Activated CD4-positive, CD25-positive, alpha-beta regulatory T cell treated with anti-CD3 and anti-CD28 coated beads, Interleukin-2, amount 50 U/mL, for 72 hours (primary cell): ENCODE measurements around the gene PABPN1.

Experiments
- DNase-seq: peaks from one replicate; pipeline ENCODE4 v3.0.0; 2021

PABPN1 gene

DNA sequence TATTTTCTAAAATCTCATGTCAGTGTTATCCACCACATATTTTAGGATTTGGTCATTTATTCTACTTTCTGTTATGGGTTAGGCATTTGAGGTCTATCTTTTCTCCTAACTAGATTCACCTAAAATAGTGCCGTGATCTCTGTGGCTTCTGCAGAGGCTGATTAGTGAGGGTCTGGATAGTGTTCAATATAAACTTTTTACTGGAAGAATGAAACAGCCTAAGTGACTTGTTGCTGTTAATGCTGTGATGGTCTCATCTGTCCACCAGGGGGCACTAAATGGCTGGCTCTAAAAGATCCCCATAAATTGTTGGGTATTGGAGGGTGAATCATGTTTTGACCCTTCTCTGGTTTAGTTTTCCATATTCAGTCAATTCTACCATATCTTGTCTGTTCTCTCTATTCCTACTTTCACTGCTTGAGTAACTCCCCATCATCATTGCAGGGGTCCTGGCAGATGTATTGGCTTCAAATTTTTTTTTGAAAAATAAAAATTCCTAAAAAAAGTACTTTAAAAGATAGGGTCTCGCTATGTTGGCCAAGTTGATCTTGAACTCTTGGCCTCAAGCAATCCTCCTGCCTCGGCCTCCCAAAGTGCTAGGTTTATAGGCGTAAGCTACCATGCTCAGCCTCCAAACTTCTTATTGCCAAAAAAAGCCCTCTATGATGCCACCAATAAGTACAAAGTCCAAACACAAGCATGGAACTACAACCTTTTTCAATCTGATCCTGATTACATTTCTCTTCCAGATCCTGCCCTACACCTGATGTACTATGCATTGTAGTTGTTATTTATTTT lies 6.9 kb downstream of the PABPN1 start:
- DNase-seq: peak; percentile 53

DNA sequence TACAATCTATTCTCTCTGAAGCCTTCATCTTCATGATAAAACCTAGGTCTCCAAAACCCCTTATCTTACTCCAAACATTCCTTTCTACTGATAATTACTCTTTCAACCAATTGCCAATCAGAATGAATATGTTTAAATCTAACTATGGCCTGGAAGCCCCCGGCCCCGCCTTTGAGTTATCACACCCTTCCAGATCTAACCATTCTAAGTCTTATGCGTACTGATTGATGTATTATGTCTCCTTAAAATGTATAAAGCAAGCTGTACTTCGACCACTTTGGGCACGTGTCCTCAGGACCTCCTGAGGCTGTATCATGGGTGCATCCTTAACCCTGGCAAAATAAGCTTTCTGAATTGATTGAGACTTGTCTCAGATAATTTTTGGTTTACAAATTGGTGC lies 14.4 kb downstream of the PABPN1 start:
- no peak for DNase-seq

DNA sequence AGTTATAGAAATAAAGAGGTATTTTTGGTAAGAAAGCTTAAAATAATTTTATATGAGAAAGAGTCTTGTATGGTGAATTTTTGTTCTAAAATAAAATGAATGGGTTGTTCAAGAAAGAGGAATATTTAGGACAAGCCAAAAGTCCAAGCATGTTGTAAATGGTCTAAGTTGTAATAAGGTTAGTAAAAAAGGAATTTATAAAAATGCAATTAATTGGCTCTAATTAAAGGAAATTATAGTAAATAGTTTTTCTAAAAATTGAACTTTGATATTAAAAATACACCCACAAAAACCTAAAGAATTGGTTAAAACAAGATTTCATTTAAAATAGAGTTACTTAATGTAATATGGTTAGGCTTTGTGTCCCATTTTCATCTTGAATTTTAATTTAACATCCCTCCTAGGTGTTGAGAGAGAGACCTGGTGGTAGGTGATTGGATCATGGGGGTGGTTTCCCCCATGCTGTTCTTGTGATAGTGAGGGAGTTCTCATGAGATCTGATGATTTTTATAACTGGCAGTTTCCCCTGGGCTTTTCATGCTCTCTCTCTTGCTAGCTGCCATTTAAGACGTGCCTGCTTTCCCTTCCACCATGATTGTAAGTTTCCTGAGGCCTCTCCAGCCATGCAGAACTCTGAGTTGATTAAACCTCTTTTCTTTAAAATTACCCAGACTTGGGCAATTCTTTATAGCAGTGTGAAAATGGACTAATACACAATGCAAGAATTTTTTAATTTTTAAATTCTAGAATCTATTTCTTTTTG lies 18.4 kb downstream of the PABPN1 start:
- no peak for DNase-seq

DNA sequence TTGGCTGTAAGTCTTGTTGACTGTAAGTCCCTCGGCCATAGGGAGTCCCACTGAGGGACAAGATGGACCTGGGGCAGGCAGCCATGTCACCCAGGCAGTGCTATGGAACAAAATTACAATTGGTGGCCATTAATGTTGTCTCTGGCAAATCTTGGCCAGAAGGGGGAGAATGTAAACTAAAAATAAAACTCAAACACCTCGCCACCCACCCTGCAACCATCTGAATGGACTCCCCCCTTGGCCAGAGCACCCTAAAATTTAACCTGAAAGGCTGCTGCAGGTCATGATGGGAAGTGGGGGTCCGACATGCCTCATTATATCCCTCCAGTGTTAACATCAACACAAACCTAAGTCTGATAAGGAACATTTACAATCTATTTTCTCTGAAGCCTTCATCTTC lies 23.2 kb downstream of the PABPN1 start:
- DNase-seq: no peak

DNA sequence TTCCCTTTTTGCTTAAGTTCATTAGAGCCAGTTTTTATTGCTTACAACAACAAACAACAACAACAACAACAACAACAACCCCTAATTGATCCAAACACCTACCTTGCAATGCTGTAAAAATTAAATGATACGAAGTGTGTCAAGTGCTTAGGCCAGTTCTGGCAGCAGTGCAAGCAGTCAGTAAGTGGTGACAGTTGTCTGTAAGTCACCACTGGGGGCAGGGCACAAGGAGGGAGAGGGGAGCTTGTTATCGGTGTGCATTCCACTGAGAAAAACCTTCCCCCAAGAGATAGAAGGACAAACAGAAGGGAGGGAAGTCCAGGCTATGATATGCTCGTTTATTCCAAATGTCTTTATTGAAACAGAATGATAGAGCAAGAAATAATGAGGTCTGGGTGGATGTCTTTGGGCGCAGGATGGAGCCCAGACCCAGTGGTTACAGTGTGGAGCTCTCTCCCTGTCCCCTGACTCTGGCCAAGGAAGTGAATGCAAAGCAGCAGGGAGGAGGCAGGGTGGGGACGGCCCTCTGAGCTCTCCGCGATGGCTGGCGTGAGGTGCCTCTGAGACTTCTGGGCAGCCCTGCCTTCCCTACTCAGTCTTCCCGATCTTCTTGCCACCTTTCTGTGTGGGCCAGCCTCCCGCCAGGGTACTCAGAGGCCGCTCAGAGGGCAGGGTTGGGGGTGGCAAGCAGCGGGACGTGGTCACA lies 24.9 kb downstream of the PABPN1 start:
- DNase-seq: no peak

DNA sequence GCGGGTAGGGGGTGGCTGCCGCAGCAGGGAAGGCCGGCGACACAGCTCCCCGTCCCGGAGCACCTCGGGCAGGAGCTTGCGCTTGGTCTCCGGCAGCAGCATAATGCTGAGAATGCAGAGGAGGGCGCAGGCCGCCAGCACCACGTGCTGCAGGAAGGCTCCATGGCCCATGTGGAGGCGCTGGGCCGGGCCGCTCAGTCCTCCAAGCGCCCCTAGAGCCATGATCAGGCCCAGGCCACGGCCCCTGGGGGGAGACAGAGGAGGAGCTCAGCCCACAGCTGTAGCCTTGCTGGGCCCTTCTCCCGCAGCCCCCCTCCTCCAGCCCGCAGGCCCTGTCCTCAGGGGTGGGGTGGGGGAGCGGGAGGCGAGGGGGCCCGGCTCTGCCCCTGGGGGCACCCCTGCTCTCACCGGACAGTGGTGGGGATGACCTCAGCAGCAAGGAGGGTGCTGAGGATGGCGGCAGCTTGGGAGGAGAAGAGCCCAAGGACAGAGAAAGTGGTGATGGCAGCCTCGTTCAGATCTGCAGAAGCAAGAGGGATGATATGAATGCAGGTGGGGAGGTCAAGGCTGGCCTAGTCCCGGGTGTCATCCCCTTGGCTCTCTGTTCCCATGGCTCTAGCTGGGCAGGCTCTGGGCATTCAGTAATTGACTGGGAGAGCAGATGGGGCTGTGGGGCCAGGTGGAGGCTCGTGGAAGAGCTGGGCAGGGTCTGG lies 25.6 kb downstream of the PABPN1 start:
- DNase-seq: no peak

DNA sequence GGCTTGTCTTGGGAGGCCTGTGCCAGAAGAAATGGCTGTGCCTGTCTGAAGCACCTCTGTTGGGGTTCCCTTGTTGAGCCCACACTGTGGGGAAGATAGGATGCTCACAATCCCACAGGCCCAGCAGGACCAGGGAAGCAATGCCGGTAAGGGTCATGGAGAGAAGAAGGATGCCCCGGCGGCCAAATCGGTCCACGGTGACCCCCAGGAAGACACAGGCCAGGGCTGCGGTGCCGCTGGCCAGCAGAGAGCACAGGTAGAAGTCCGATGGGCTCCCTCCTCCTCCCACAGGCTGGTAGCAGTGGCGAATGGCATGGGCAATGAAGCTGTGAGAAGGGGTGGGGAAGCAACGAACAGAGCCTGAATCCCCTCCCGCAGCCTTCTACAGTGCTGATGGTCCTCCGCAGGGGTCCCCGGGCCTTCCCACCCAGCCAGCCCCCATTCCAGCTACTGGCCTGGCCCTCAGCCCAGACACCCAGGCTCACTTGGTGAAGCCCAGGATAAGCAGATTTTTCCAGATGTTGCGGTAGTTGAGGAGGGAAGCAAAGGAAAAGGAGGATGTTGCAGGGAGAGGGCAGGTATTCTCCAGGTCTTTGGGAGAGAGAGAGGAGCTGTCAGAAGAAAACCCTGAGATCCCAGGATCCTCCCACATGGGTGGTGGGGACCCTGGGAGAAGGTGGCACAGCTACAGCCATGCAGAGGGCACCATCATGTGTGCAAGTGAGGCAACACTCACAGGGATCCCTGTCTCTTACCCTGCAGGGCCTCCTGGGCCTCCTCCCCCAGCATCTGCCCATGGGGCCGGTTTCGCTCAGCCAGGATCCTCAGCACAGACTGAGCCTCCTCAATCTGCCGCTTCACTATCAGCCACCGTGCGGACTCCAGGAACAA lies 26.4 kb downstream of the PABPN1 start:
- no peak for DNase-seq

DNA sequence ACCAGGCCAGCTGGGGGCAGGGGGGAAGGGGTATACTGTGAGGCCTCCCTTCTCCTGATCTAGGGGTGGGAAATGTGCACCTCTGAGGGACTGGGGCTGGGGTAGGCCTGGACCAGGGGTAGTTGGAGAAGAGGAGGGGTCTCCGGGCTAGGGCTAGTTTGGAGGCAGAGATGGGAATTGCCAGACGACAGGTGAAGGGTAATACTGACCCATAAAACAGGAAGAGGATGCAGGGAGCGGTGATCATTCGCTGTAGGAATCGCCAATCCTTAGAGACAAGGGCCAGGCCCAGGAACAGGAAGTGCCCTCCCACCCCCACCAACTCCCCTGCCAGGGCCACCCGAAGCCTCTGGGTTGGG lies 27.0 kb downstream of the PABPN1 start:
- no peak for DNase-seq

DNA sequence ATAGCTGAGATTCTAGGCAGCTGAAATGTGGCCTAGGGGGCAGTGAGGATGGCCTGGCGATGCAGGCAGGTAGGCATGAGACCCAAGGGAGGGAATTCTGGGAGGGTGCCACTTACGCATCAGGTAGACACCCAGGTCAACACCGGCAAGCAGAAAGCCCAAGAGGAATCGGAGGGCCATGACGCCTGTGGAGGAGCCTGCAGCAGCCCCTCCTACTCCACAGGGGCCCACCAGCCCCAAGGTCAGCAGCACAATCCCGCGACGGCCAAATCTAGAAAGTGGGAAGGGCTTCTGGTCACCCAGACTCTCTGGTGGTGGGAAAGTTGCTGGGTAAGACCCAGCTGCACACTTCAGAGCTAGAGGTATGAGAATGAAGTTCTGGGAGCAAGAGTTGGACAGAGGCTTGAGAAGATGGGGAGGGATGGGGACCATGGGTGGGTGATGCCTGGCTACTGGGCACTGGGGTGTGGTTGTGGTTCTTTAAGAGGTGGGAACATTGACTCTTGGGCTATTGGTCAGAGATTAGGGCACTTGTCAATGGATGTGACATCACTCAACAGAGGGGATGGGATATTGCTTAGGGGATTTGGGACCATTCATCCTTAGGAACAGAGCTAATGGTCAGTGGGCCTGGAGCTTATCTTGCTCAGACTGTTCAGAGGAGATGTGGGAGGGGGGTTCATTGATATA lies 28.0 kb downstream of the PABPN1 start:
- DNase-seq: no peak

DNA sequence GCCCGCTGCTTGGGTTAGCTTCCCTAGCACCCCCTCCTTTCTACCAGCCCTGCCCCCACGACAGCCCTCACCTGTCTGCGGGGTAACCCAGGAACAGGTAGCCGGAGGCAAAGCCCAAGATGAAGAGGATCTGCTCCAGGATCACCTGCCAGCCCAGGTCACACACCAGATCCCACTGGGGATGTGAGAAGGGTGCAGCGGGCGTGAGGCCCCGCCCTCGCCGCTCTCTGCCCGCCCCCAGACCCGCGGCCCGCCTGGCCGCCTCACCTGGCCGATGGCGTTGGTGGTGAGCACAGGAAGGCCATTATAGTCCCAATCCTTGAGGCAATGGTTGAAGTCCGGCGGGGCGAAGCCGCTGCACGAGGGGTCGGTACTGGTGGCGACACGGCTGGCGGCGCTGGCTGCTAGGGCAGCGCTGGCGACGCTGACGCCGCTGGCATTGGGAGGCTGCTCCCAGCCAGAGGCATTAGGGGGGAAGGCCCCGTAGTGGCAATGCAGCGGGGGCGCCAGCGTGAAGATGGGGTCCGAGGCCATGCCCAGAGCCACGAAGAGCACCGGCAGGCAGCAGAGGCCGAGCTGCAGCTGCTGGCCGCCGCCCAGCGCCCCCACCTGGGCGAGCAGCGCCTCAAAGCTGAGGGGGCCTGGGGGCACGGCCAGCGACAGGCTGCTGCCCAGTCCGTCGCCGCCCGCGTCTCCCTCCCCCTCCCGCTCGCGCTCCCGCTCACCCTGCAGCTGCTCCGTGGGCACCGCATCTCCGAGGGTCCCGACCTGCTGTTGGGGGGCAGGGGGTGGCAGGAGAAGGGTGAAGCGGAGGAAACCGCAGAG lies 30.6 kb downstream of the PABPN1 start:
- DNase-seq: no peak

DNA sequence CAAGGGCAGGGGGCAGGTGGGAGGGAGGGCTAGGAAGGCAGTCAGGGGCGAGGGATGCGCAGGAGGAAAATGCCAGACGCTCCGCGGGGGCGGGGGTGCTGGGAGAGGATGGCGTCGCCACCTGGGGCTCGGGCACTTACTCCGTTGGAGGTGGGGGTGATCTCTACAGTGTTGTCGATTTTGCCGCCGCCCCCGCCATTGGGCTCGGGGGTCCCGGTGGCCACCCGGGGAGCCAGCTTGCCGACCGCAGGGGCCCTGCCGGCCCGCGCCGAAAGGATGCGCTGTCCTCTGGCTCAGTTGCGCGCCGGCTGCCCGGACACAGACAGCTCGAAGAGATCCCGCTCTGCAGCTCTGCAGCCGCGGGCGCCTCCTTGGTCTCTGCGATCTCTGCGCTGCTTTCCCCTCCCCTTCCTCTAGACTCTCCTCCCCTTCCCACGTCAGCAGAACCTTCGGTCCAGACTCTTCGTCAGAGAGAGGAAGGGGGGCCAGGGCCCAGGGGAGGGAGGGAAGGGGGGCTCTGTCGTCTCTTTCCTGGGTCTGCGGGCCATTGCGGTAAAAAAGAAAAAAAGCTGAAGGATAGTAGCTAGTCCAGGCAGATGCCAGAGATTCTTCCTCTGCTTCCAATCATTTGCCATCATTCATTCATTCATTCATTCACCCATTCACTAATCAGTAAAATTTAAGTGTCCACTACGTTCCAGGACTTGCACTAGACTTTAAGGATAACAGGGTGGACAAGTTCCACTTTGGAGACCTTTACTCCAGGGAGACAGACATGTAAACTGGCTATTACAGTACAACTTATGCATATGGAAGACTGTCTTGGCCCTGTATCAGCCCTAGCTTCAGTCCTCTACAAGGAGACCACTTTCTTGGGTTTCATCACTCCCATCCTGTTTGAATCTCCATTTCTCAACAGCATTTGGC lies 31.5 kb downstream of the PABPN1 start, which contains the start of gene SLC22A17:
TSS of gene SLC22A17 (minus strand) at position 382 of the 927 bp plus-strand sequence.
- peak; percentile 40 for DNase-seq

DNA sequence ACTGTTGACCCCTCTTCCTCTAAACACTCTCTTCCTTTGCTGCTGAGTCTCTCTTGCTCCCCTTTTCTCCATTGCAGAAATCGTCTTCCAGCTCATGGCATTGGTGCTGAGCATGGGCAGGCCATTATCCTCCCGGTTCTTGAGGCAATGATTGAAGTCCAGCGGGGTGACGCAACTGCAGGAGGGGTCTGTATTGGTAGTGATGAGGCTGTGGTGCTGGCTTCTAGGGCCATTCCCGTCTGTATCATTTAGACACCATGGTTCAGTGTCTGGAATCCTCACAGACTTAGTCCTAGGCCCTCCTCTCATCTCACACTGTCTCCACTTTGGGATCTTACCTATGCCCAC lies 32.1 kb downstream of the PABPN1 start:
- no peak for DNase-seq

DNA sequence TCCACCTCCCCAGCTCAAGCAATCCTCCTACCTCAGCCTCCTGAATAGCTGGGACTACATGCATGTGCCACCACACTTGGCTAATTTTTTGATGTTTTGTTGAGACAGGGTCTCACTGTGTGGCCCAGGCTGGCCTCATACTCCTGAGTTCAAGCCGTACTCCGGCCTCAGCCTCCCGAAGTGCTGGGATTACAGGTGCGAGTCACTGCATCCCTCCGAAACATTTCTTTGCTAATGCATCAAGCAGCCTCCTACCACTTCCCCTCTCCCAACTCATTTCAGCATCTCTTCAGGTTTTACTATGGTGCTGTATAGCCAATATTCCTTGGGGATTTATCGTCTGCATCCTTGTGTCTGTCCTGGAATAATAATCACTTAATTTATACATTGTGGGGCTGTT lies 33.7 kb downstream of the PABPN1 start:
- DNase-seq: no peak

DNA sequence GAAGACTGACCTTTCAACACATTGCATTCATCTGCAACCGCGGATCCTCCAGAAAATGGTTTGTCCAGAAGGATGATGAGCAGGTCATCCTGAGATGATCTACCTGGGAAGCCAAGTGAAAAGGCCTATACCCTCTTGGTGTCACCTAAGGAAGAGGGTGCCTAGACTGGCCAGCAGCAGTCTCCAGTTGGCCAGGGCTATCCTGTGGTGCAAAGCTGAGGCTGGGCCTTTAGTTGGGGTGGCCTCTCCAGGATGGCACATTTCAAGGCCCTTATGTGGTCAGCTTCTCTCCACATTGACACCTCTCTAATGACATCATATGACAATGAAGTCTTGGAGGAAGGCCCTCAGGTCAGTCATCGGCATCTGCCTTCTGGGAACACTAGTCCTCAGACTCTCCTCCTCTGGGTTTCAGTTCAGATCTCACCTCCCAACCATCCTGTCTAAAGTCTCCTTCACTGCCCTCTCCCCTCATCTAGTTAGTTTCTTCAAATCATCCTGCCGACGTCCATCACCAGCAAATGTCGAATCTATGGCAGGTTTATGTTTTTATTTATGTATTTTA lies 34.7 kb downstream of the PABPN1 start:
- no peak for DNase-seq

DNA sequence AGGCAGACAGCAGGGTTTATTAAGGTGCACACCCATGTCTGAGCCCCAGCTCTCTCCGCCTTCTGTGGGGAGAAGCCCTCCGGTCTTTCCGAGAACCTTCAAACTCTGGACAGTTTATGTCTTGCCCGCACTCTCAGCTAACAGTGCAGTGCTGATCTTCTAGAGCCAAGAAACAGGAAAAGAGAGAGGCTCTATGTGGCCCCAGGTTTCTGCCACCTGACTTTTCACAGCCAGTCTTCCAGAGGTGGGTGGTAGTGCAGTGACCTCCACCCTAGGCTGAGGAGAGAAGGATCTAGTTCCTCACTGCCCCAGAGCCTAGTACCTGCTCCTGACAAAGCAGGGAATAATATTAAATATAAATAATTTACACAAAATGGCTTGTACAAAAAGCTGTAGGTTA lies 35.4 kb downstream of the PABPN1 start:
- DNase-seq: no peak

DNA sequence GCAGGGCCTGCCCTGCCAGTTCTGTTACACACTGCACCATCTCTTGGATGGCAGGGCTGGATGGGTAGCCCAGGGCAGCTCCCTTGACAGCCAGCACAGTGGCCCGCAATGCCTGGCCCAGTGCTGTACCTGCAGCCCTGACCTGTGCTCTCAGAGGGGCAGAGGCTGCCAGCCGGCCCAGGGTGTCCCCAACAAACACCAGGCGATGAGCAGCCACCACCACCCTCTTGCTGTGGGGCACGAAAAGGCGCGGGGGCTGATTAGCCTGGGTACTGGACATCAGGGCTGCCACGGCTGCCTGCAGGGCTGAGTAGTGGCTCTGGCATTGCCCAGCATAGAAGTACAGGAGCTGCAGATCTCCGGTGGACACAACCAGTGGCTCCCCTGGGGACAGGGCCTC lies 36.0 kb downstream of the PABPN1 start:
- no peak for DNase-seq

DNA sequence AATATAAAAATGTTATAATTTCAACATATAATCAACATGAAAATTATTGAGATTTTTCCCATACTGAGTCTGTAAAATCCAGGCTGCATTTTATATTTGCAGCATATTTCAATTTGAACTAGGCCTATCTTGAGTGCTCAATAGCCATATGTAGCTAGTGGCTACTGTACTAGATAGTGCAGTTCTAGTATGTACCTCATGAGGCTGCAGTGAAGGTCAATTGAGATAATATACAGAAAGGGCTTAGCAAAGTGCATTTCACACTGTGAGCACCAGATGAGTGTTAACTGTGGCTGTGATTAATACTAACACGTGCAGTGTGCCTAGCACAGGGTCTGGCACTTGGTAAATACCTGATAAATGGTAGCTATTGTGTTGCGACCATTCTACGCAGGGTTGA lies 36.8 kb downstream of the PABPN1 start:
- DNase-seq: no peak

DNA sequence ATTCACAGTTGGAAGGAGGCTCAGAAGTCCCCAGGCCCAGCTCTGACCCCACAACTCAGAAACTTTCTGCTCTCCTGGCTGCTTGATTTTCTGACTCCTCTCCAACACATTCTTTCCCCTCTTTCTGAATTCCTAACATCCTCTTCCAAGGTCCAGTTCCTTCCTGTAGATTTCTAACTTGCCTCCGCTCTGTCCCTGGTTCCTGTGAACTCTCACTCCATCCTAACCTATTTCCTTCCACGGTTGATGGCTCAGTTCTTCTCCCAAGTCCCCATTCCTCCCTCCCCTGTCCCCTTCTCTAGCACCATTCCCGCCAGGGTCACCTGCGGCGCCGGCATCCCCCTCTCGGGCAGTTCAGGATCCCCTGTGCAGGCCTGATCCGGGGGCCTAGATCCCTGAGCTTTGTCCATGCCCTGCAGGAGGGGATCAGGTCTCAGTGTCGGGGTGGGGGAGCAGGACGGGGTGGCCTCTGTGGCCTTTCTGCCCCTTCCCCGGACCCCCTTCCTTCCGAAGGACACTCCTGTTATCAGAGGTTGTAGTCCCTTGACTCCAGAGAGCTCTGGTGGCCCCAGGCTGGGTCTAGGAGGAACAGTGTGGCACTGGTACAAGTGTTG lies 37.4 kb downstream of the PABPN1 start:
- no peak for DNase-seq

DNA sequence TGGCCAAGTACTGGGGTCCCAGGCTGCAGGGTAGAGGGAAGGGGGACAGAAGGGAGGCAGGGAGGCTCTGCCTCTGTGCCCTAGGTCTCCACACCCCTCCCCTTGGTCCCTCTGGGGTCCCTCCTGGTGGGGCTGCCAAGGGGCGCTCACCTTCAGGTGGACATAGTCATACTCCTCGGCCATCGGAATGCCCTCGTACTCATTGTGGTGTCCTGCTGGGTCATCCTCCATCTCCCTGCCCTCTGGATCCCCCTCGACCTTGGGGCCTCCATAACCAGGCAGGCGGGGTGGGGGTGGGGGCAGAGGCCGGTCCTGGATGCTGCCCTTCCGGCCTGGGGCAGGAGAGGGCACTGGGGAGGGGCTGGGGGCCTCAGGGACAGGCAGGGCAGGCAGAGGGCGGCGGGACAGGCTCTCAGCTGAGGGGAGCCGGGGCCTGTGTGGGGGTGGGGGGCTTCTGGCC lies 37.9 kb downstream of the PABPN1 start:
- no peak for DNase-seq
